SW 1271 (cell line): ENCODE measurements around the gene FMR1.

Experiments
- DNase-seq, 2 experiments: peaks; one replicate each; lab custom pipeline; 2025; lab: John Stamatoyannopoulos, UW

The FMR1 gene

GRCh38 chrX:147911192-147912022 lies at the start of gene FMR1:
Gene FMR1 (plus strand): TSS chrX:147911919. CDS start chrX:147912180, 261 bp downstream.
- peak; percentile 48 to 87 for DNase-seq

- peak in 1 of 2 experiments; percentile 1 for DNase-seq
These were observed 35.7 kb upstream of the FMR1 start for GRCh38 chrX:147875866-147876596.

GRCh38 chrX:147876849-147877646 lies 34.7 kb upstream of the FMR1 start:
- no peak for DNase-seq

- DNase-seq = no peak
These were observed 34.0 kb upstream of the FMR1 start for GRCh38 chrX:147877726-147878125.

- DNase-seq = no peak
These were observed 26.8 kb upstream of the FMR1 start for GRCh38 chrX:147884958-147885357.

GRCh38 chrX:147890756-147891155 lies 21.0 kb upstream of the FMR1 start:
- no peak for DNase-seq

GRCh38 chrX:147891896-147892295 lies 19.8 kb upstream of the FMR1 start:
- no peak for DNase-seq

- DNase-seq = no peak
These were observed 18.0 kb upstream of the FMR1 start for GRCh38 chrX:147893741-147894140.

- no peak for DNase-seq
These were observed 17.3 kb upstream of the FMR1 start for GRCh38 chrX:147894366-147894963.

- no peak for DNase-seq
These were observed 14.6 kb upstream of the FMR1 start for GRCh38 chrX:147897117-147897516.

GRCh38 chrX:147898951-147899350 lies 12.8 kb upstream of the FMR1 start:
- no peak for DNase-seq

- DNase-seq = no peak
These were observed 12.2 kb upstream of the FMR1 start for GRCh38 chrX:147899379-147900114.

- no peak for DNase-seq
These were observed 11.4 kb upstream of the FMR1 start for GRCh38 chrX:147900349-147900748.

GRCh38 chrX:147901461-147902126 lies 10.1 kb upstream of the FMR1 start:
- no peak for DNase-seq

- no peak for DNase-seq
These were observed 9.4 kb upstream of the FMR1 start for GRCh38 chrX:147902270-147902669.

- DNase-seq = no peak
These were observed 3.6 kb upstream of the FMR1 start for GRCh38 chrX:147908106-147908505.

- no peak for DNase-seq
These were observed 1.1 kb upstream of the FMR1 start for GRCh38 chrX:147910607-147911006.

- peak; percentile 1 to 30 for DNase-seq
These were observed 528 bp downstream of the FMR1 start for GRCh38 chrX:147912093-147912801.

- DNase-seq = no peak
These were observed 1.9 kb downstream of the FMR1 start for GRCh38 chrX:147913570-147913969.

- no peak for DNase-seq
These were observed 2.9 kb downstream of the FMR1 start for GRCh38 chrX:147914591-147914990.
